K562 (cell line): Measurements from ENCODE around the gene NAP1L1. TPM values are rescaled to one million over a fixed set of nuclear protein-coding genes. Genes with fewer than 3 reads are reported as not detected.

Source experiments
- ATAC-seq: fragments of 200-7000 bp; cut with Tn5 transposase; 3 replicates; pipeline ENCODE4 v1.9.1; 2020; ENCODE audit warnings: moderate library complexity
- BruUV-seq: library from RNA; stranded (reverse); fragments of 400-500 nt; replicated peaks from 2 replicates; lab custom pipeline; 2021; lab: Mats Ljungman, UMichigan
- CTCF ChIA-PET: fragments of 300-600 bp; formaldehyde crosslinking; extraction: SDS; loops from one replicate; lab custom pipeline; 2021; ENCODE audit warnings: low intra/inter-chr PET ratio; lab: Yijun Ruan, JAX
- POLR2A ChIA-PET: fragments of 300-600, 350-650 bp; sonication (Branson Sonifier 250); formaldehyde crosslinking; extraction: SDS; loops from one replicate; lab custom pipeline; 2021; ENCODE audit warnings: antibody characterized with exemption, inconsistent platforms; lab: Yijun Ruan, JAX
- DNase-seq, 4 experiments: peaks; one replicate each; pipeline versions ENCODE4 v3.0.0 to v3.0.0-alpha.2; 2011 to 2018; ENCODE audit warnings: low spot score in 3 of 4, mixed read lengths in 3 of 4; ENCODE audit errors: extremely low read depth in 1 of 4
- FAIRE-seq: peaks from 2 replicates; lab custom pipeline; 2011; peaks lifted over from hg19 to GRCh38; lab: Jason Lieb, UNC
- H2AFZ ChIP-seq: 2 replicates; pipeline ENCODE4 v1.6.0; 2011; ENCODE audit warnings: low read depth, low read length, control low read depth, inconsistent platforms
- H3K27ac ChIP-seq: fragments of 200-600 bp; 3 replicates; pipeline ENCODE4 v1.8.0; 2011; ENCODE audit warnings: low read depth, mild to moderate bottlenecking, control low read depth, inconsistent platforms, low read length, moderate library complexity, mixed read lengths; ENCODE audit errors: extremely low read depth
- H3K27me3 ChIP-seq, 2 experiments: fragments of 300-600 bp in 1 of 2; 2 replicates in 1 of 2; 3 replicates in 1 of 2; pipeline versions ENCODE4 v1.6.0 to v1.8.0; 2011; ENCODE audit warnings: inconsistent platforms in 2 of 2, low read length in 2 of 2, mild to moderate bottlenecking in 1 of 2, mixed read lengths in 1 of 2, moderate library complexity in 1 of 2; ENCODE audit not compliant: control insufficient read depth in 2 of 2, insufficient read depth in 2 of 2
- H3K36me3 ChIP-seq: fragments of 300-600 bp; 3 replicates; pipeline ENCODE4 v1.8.0; 2011; ENCODE audit warnings: mild to moderate bottlenecking, low read length, inconsistent platforms; ENCODE audit not compliant: control insufficient read depth, insufficient read depth
- H3K4me1 ChIP-seq, 2 experiments: fragments of 200-600 bp in 1 of 2; replicated peaks in 1 of 2; 2 replicates in 1 of 2; 3 replicates in 1 of 2; pipeline versions ENCODE4 v1.5.1 to v1.8.0; 2011; ENCODE audit warnings: inconsistent platforms in 2 of 2, low read length in 2 of 2, mild to moderate bottlenecking in 1 of 2, mixed read lengths in 1 of 2, moderate library complexity in 1 of 2; ENCODE audit not compliant: control insufficient read depth in 2 of 2, insufficient read depth in 2 of 2
- H3K4me2 ChIP-seq: 2 replicates; pipeline ENCODE4 v1.6.1; 2011; ENCODE audit warnings: low read length, control low read depth, inconsistent platforms, mixed read lengths; ENCODE audit not compliant: insufficient read depth
- H3K4me3 ChIP-seq: fragments of 200-600 bp; sonication (generic), shearing (Covaris generic); 2 replicates; pipeline ENCODE4 v1.5.1; 2016; ENCODE audit warnings: control low read depth, inconsistent platforms
- H3K79me2 ChIP-seq: fragments of 200-600 bp; 3 replicates; pipeline ENCODE4 v1.8.0; 2011; ENCODE audit warnings: low read length, inconsistent platforms; ENCODE audit not compliant: control insufficient read depth, insufficient read depth
- H3K9ac ChIP-seq, 2 experiments: 2 replicates each; pipeline versions ENCODE4 v1.6.0 to v1.6.1; 2011; ENCODE audit warnings: low read depth in 2 of 2, low read length in 2 of 2, control low read depth in 1 of 2, inconsistent platforms in 1 of 2, mild to moderate bottlenecking in 1 of 2, mixed read lengths in 1 of 2; ENCODE audit not compliant: insufficient read depth in 1 of 2
- H3K9me1 ChIP-seq: one replicate; pipeline ENCODE4 v1.6.0; 2011; ENCODE audit warnings: inconsistent platforms, mild to moderate bottlenecking, low read length, moderate library complexity; ENCODE audit not compliant: control insufficient read depth, insufficient read depth
- H3K9me3 ChIP-seq: replicated peaks from 2 replicates; pipeline ENCODE4 v1.5.1; 2011; ENCODE audit warnings: low read depth, low read length, inconsistent platforms; ENCODE audit not compliant: control insufficient read depth, insufficient read depth
- H4K20me1 ChIP-seq: replicated peaks from 2 replicates; pipeline ENCODE4 v1.6.1; 2011; ENCODE audit warnings: low read length, inconsistent platforms, mixed read lengths; ENCODE audit not compliant: control insufficient read depth, insufficient read depth
- C11orf30 ChIP-seq: fragments of 450-650 bp; IDR thresholded peaks from 2 replicates; pipeline ENCODE4 v1.6.1; 2016; ENCODE audit warnings: low read depth, mild to moderate bottlenecking
- MAFG ChIP-seq: fragments of 450-650 bp; conservative IDR thresholded peaks from 2 replicates; pipeline ENCODE4 v1.6.1; 2016; ENCODE audit warnings: missing genetic modification characterization, missing compliant biosample characterization
- NFE2 ChIP-seq: IDR thresholded peaks from 2 replicates; pipeline ENCODE4 v1.6.1; 2014; ENCODE audit warnings: antibody characterized with exemption, low read depth
- NFE2L1 ChIP-seq: fragments of 450-650 bp; IDR thresholded peaks from 2 replicates; pipeline ENCODE4 v1.6.1; 2016; ENCODE audit warnings: missing genetic modification characterization, low read depth, mild to moderate bottlenecking, missing compliant biosample characterization, moderate library complexity, borderline replicate concordance
- PML ChIP-seq: IDR thresholded peaks from 2 replicates; pipeline ENCODE4 v1.6.1; 2012; ENCODE audit warnings: low read length, inconsistent platforms
- XRCC5 ChIP-seq: fragments of 200-400 bp; formaldehyde crosslinking; IDR thresholded peaks from 2 replicates; pipeline ENCODE4 v1.6.1; 2017; ENCODE audit warnings: low read depth, mild to moderate bottlenecking, low read length
- ZNF316 ChIP-seq: fragments of 450-650 bp; IDR thresholded peaks from 2 replicates; pipeline ENCODE4 v1.6.1; 2016
- WGBS: fragments of 100-300 bp; shearing (Covaris generic); methylation state at CpG from one replicate; pipeline ENCODE4 v1.1.6; 2016; ENCODE audit warnings: low coverage, mixed read lengths; ENCODE audit not compliant: insufficient coverage; ENCODE audit errors: missing lambda C conversion rate; 5-methylcytosine and 5-hydroxymethylcytosine counted together
- in situ Hi-C: fragments of 300-500 bp; cut with MboI; formaldehyde crosslinking; loops from 4 replicates; pipeline ENCODE4 v1.15.0; 2018; ENCODE audit warnings: inconsistent platforms, mixed read lengths
- intact Hi-C: fragments of 100-400 bp; cut with micrococcal nuclease; formaldehyde crosslinking; loops from 2 replicates; pipeline ENCODE4 v1.14.2; 2022
- polyA plus RNA-seq, 8 experiments: library from polyadenylated mRNA; depleted of rRNA in 4 of 8; stranded (reverse) in 5 of 8; unstranded in 3 of 8; fragments of >200 nt; fragmentation: Nextera tagmentation in 2 of 8; fragmentation: Illumina TruSeq in 1 of 8; extraction: Ambion mirVana in 2 of 8; extraction: Trizol in 1 of 8; gene quantifications; 2 replicates each; pipeline versions ENCODE4 v1.2.1 to v1.2.3, GENCODE V29; 2011 to 2014; ENCODE audit warnings: inconsistent platforms in 1 of 8, missing spikeins in 1 of 8
- total RNA-seq, 7 experiments: library from RNA; depleted of rRNA in 6 of 7; stranded (reverse); fragments of >200 nt in 6 of 7; fragmentation: Illumina TruSeq in 2 of 7; extraction: Trizol in 2 of 7; gene quantifications; 2 replicates each; pipeline versions ENCODE4 v1.2.1 to v1.2.3, GENCODE V29; 2011 to 2021; ENCODE audit warnings: low replicate concordance in 1 of 7

Gene NAP1L1
- total and polyA plus RNA-seq, 9 of the 15 experiments (the other 6 are each of a cell fraction or from before 2014, with no cell fraction given): 287 to 747 (median 450) TPM

DNA sequence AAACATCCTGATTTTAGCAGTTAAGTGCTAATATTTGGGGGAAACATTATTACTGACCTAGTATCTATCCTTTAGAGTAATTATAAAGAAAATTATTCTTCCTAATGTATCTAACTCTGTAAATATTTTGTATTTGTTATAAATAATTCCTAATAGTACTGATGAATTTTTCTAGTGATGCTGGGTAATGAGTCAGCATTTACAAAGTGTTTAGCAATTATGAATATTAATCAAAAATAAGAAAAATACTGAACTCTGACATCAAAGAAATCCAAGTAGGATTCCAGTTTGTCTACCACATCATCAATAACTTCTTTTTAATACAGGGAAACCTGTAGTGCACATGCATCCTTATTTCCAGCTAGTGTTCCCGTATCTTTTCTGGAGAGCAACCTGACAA lies 9.0 kb downstream of the NAP1L1 start:
- H3K36me3 ChIP-seq: peaks cover 88% of the 10 kb centered on the region
- H3K9me1 ChIP-seq: no peaks in the 10 kb centered on the region
- peaks cover 0 to 17% of the 10 kb centered on the region in 2 experiments; a peak in 3 of 5 replicates for H3K4me1 ChIP-seq
- DNase-seq (no peak), FAIRE-seq (no peak), ATAC-seq (no peak)
- H3K27ac ChIP-seq: peak overlapping the region; percentile 25; the same call in 1 of the 3 replicates
- CTCF ChIA-PET: no interaction called here
- POLR2A ChIA-PET: no interaction called here
- in situ Hi-C loops: loop anchor here (5.0 to 10.0 kb wide), 2 partner anchors 82 to 269 kb away; partner anchors contain the start of gene BBS10
- H3K4me2 ChIP-seq: no peak overlapping the region
- BruUV-seq: no TSS peak
- H3K79me2 ChIP-seq: peaks cover 100% of the 10 kb centered on the region
- H4K20me1 ChIP-seq: 0 out of 2 replicates have a peak, but pooled peaks cover 13% of the 10 kb centered on the region
- H2AFZ ChIP-seq: no peak overlapping the region
- H3K27me3 ChIP-seq: no peaks in the 10 kb centered on the region
- TF ChIP-seq NFE2L1 (tag): 0 out of 2 replicates have a peak, but pooled peaks have one; percentile 16
- TF ChIP-seq C11orf30: peak; percentile 57; the same call in 1 of the 2 replicates
- peak; percentile 50; the same call in 1 of the 2 replicates for TF ChIP-seq MAFG (tag)
- TF ChIP-seq XRCC5: no peak
- TF ChIP-seq ZNF316: peak; percentile 69
- peak; percentile 18; the same call in 1 of the 2 replicates for TF ChIP-seq NFE2
- TF ChIP-seq PML: no peak
- no peak overlapping the region for H3K9ac ChIP-seq
- WGBS: 68% methylated on average over 1 of the region's 1 CpG
- intact Hi-C loops: no loop called here
- no peak overlapping the region for H3K4me3 ChIP-seq
- H3K9me3 ChIP-seq: no peaks in the 10 kb centered on the region
